HFFc6 (cell line): ENCODE measurements around the gene ZNF330. TPM values are rescaled to one million over a fixed set of nuclear protein-coding genes. Genes with fewer than 3 reads are reported as not detected.
A peak's percentile ranks its signal among the peaks of the same experiment; 100 is the strongest.

Experiments used
- DNase-seq: peaks from one replicate; pipeline ENCODE4 v3.0.0-alpha.2; 2018
- H3K27ac Mint-ChIP-seq: 2 replicates; pipeline ENCODE4 v1.8.0; 2020; ENCODE audit warnings: mild to moderate bottlenecking, mixed read lengths
- H3K27me3 Mint-ChIP-seq: 2 replicates; pipeline ENCODE4 v1.8.0; 2021; ENCODE audit warnings: mild to moderate bottlenecking, moderate library complexity, mixed read lengths; ENCODE audit not compliant: insufficient read depth
- H3K36me3 Mint-ChIP-seq: 2 replicates; pipeline ENCODE4 v1.8.0; 2021; ENCODE audit warnings: low read depth, mixed read lengths
- H3K4me1 Mint-ChIP-seq: 2 replicates; pipeline ENCODE4 v1.8.0; 2020; ENCODE audit warnings: low read depth, mixed read lengths
- H3K4me3 Mint-ChIP-seq: 2 replicates; pipeline ENCODE4 v1.8.0; 2020; ENCODE audit warnings: mild to moderate bottlenecking, moderate library complexity, mixed read lengths
- H3K9me3 Mint-ChIP-seq: 2 replicates; pipeline ENCODE4 v1.8.0; 2020; ENCODE audit warnings: mild to moderate bottlenecking, mixed read lengths
- CTCF ChIP-seq: fragments of 200-600 bp; sonication (generic); IDR thresholded peaks from 2 replicates; pipeline ENCODE4 v1.5.0; 2021; ENCODE audit warnings: antibody characterized with exemption, mild to moderate bottlenecking
- total RNA-seq, 6 experiments: library from RNA; stranded (reverse); fragmentation: NEBNext Ultra II Directional; extraction: Animal tissue kit (Norgen Biotek cat#: 25700); gene quantifications; 2 replicates in 1 of 6; 3 replicates in 5 of 6; pipeline ENCODE4 v1.2.3, GENCODE V29; 2021

ZNF330 gene
- total RNA-seq, 6 experiments from 2014 or later = 39.4 to 48.8 (median 42.2) TPM

- Mint-ChIP-seq H3K4me1 (peaks cover 46% of the 10 kb centered on the region), H3K9me3 (no peaks in the 10 kb centered on the region), H3K27ac (peak overlapping the region; percentile 71), H3K36me3 (peaks cover 33% of the 10 kb centered on the region), H3K27me3 (no peaks in the 10 kb centered on the region), H3K4me3 (no peak overlapping the region; the same call in 1 of the 2 replicates)
- no peak for TF ChIP-seq CTCF
- peak; percentile 74 for DNase-seq
Measured at GRCh38 chr4:141238186-141238585, 17.5 kb downstream of the ZNF330 start.

GRCh38 chr4:141240259-141240658, 19.6 kb downstream of the ZNF330 start:
- Mint-ChIP-seq H3K27me3 (no peaks in the 10 kb centered on the region), H3K36me3 (peaks cover 13% of the 10 kb centered on the region), H3K4me1 (peaks cover 43% of the 10 kb centered on the region), H3K9me3 (no peaks in the 10 kb centered on the region), H3K27ac (no peak overlapping the region), H3K4me3 (no peak overlapping the region)
- DNase-seq = no peak
- TF ChIP-seq CTCF = no peak

GRCh38 chr4:141240671-141241070, 20.0 kb downstream of the ZNF330 start:
- Mint-ChIP-seq H3K36me3 (peaks cover 8% of the 10 kb centered on the region), H3K4me3 (no peak overlapping the region), H3K27me3 (no peaks in the 10 kb centered on the region), H3K27ac (no peak overlapping the region), H3K9me3 (no peaks in the 10 kb centered on the region), H3K4me1 (peaks cover 47% of the 10 kb centered on the region)
- TF ChIP-seq CTCF = no peak
- no peak for DNase-seq

GRCh38 chr4:141241986-141242385, 21.3 kb downstream of the ZNF330 start:
- no peak overlapping the region for H3K4me3 Mint-ChIP-seq
- H3K36me3 Mint-ChIP-seq = peaks cover 2% of the 10 kb centered on the region; the same call in 1 of the 2 replicates
- no peak for TF ChIP-seq CTCF
- peaks cover 57% of the 10 kb centered on the region for H3K4me1 Mint-ChIP-seq
- H3K27ac Mint-ChIP-seq = no peak overlapping the region
- DNase-seq = no peak
- no peaks in the 10 kb centered on the region for H3K9me3 Mint-ChIP-seq
- H3K27me3 Mint-ChIP-seq = no peaks in the 10 kb centered on the region

- no peak overlapping the region for H3K4me3 Mint-ChIP-seq
- TF ChIP-seq CTCF = no peak
- peaks cover 57% of the 10 kb centered on the region for H3K4me1 Mint-ChIP-seq
- no peaks in the 10 kb centered on the region for H3K9me3 Mint-ChIP-seq
- H3K27me3 Mint-ChIP-seq = no peaks in the 10 kb centered on the region
- H3K27ac Mint-ChIP-seq = no peak overlapping the region
- no peak for DNase-seq
- no peaks in the 10 kb centered on the region for H3K36me3 Mint-ChIP-seq
Measured at GRCh38 chr4:141244419-141244818, 23.7 kb downstream of the ZNF330 start.

- no peaks in the 10 kb centered on the region for H3K9me3 Mint-ChIP-seq
- DNase-seq = peak; percentile 61
- peaks cover 56% of the 10 kb centered on the region for H3K4me1 Mint-ChIP-seq
- peak overlapping the region; percentile 53 for H3K4me3 Mint-ChIP-seq
- H3K36me3 Mint-ChIP-seq = no peaks in the 10 kb centered on the region
- peak overlapping the region; percentile 66 for H3K27ac Mint-ChIP-seq
- H3K27me3 Mint-ChIP-seq = no peaks in the 10 kb centered on the region
- TF ChIP-seq CTCF = no peak
Measured at GRCh38 chr4:141246243-141246642, 25.5 kb downstream of the ZNF330 start.
